Gastroesophageal sphincter (tissue), 4 donors: ENCODE results near the gene RIPOR3. TPM values are rescaled to one million over a fixed set of nuclear protein-coding genes. Genes with fewer than 3 reads are reported as not detected.

ENCODE experiments used
- ATAC-seq: fragments of 150-250 bp; one replicate; pipeline ENCODE4 v1.9.1; 2016; ENCODE audit warnings: mild to moderate bottlenecking, moderate library complexity
- H3K27ac ChIP-seq, 4 donors: fragments of 200-600 bp; sonication (generic) in 3 of 4; 1 replicate in 3 of 4; 2 replicates in 1 of 4; pipeline ENCODE4 v1.5.1; 2016 to 2019
- H3K27me3 ChIP-seq: fragments of 200-600 bp; sonication (generic); one replicate; pipeline ENCODE4 v1.5.1; 2019
- H3K36me3 ChIP-seq, 2 donors: fragments of 200-600 bp; sonication (generic); one replicate each; pipeline ENCODE4 v1.5.1; 2019; ENCODE audit warnings: control low read depth in 1 of 2
- H3K4me1 ChIP-seq, 3 donors: fragments of 200-600 bp; sonication (generic); 1 replicate in 2 of 3; 2 replicates in 1 of 3; pipeline ENCODE4 v1.5.1; 2016 to 2019; ENCODE audit warnings: control low read depth in 2 of 3
- H3K4me3 ChIP-seq, 2 donors: fragments of 200-600 bp; sonication (generic); one replicate each; pipeline ENCODE4 v1.5.1; 2019; ENCODE audit warnings: mild to moderate bottlenecking in 1 of 2, moderate library complexity in 1 of 2
- H3K9me3 ChIP-seq, 3 donors: fragments of 200-600 bp; sonication (generic); one replicate each; pipeline ENCODE4 v1.5.1; 2017 to 2019; ENCODE audit warnings: control low read depth in 2 of 3
- EP300 ChIP-seq: sonication (generic); formaldehyde crosslinking; IDR thresholded peaks from one replicate; pipeline ENCODE4 v1.6.1; 2017; ENCODE audit warnings: antibody characterized with exemption, mild to moderate bottlenecking
- POLR2A ChIP-seq, 2 donors: fragments of 450-650 bp; IDR thresholded peaks; one replicate each; pipeline ENCODE4 v1.6.1; 2017; ENCODE audit warnings: antibody characterized with exemption in 2 of 2, mild to moderate bottlenecking in 2 of 2, moderate library complexity in 1 of 2
- POLR2AphosphoS5 ChIP-seq: sonication (generic); formaldehyde crosslinking; IDR thresholded peaks from one replicate; pipeline ENCODE4 v1.6.1; 2017; ENCODE audit warnings: antibody characterized with exemption
- WGBS, 2 donors: methylation state at CpG; one replicate each; pipeline ENCODE4 v1.1.5; 2018; ENCODE audit warnings: low coverage in 1 of 2; 5-methylcytosine and 5-hydroxymethylcytosine counted together
- total RNA-seq, 4 donors: library from RNA; depleted of rRNA; stranded (reverse); fragments of >200 nt; gene quantifications; one replicate each; pipeline ENCODE4 v1.1.0, GENCODE V29; 2016
- TF ChIP-seq, protein P1 (sequence below), 4 experiments: fragments of 200-600 bp in 2 of 4; fragments of 450-650 bp in 2 of 4; sonication (generic) in 1 of 4; IDR thresholded peaks; one replicate each; pipeline ENCODE4 v1.5.1; 2017 to 2019; ENCODE audit warnings: antibody characterized with exemption in 4 of 4, mild to moderate bottlenecking in 2 of 4, moderate library complexity in 2 of 4

The RIPOR3 gene
- total RNA-seq, 4 donors from 2014 or later = 8.2 to 24.1 (median 12.9) TPM

DNA sequence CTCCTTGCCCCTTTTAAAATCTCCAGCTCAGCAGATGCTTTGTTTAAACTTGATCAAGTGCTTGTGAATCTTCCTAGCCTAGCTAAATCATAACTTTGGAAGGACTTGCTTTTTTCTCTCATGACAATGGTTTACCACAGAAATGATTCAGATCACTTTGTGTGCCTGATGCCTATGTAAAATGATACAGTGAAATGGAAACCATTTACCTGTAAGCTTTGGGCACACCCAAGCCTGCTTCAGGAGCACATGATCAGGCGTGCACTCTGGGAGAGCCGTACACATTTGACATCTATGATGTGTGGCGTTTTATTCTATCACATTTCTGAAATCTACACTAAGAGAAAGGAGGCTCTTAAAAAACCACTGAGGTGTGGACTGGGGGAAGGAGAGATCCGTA is 140.1 kb downstream of the RIPOR3 start:
- Histone ChIP-seq H3K27ac (no peak overlapping the region), H3K27me3 (no peaks in the 10 kb centered on the region), H3K9me3 (no peaks in the 10 kb centered on the region), H3K4me1 (peaks cover 0 to 42% (median 0%) of the 10 kb centered on the region in 3 donors), H3K36me3 (peaks cover 0 to 11% of the 10 kb centered on the region in 2 donors), H3K4me3 (no peak overlapping the region)
- TF ChIP-seq EP300 = no peak
- TF ChIP-seq, protein P1, sequence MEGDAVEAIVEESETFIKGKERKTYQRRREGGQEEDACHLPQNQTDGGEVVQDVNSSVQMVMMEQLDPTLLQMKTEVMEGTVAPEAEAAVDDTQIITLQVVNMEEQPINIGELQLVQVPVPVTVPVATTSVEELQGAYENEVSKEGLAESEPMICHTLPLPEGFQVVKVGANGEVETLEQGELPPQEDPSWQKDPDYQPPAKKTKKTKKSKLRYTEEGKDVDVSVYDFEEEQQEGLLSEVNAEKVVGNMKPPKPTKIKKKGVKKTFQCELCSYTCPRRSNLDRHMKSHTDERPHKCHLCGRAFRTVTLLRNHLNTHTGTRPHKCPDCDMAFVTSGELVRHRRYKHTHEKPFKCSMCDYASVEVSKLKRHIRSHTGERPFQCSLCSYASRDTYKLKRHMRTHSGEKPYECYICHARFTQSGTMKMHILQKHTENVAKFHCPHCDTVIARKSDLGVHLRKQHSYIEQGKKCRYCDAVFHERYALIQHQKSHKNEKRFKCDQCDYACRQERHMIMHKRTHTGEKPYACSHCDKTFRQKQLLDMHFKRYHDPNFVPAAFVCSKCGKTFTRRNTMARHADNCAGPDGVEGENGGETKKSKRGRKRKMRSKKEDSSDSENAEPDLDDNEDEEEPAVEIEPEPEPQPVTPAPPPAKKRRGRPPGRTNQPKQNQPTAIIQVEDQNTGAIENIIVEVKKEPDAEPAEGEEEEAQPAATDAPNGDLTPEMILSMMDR (IDR thresholded peaks at IDR 0.05) = no peak
- TF ChIP-seq POLR2A (IDR thresholded peaks at IDR 0.05) = no peak
- TF ChIP-seq POLR2AphosphoS5 = no peak
- no peak for ATAC-seq
- 86 to 97% methylated on average over 4 of the region's 4 CpGs for WGBS, 2 donors

DNA sequence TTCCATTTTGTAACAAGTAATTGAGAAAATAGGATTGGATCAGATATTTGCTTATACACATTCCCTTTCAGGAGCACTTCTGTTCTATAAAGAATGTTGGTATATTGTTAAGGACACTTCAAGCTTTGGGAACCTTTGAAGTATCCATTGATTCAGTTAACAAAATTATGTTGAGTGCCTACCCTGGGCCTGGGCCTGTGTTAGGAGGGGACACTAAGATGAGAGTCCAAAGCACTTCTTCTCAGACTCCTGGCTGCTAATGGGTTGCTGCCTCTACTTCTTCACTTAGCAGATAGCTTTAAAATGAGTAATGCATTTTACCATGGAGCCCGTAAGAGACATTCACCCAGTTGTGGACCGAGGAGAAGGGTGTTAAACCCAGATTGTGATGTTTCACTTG is 140.8 kb downstream of the RIPOR3 start:
- TF ChIP-seq EP300 (no peak), POLR2AphosphoS5 (no peak), POLR2A (IDR thresholded peaks at IDR 0.05) (no peak)
- TF ChIP-seq, protein P1 (IDR thresholded peaks at IDR 0.05) = no peak
- Histone ChIP-seq H3K27ac (no peak overlapping the region), H3K4me3 (no peak overlapping the region), H3K4me1 (peaks cover 0 to 50% (median 0%) of the 10 kb centered on the region in 3 donors), H3K9me3 (no peaks in the 10 kb centered on the region), H3K27me3 (no peaks in the 10 kb centered on the region), H3K36me3 (peaks cover 0 to 11% of the 10 kb centered on the region in 2 donors)
- 48 to 72% methylated on average over 2 of the region's 2 CpGs for WGBS, 2 donors
- ATAC-seq = no peak

- TF ChIP-seq, protein P1 (IDR thresholded peaks at IDR 0.05) = no peak
- TF ChIP-seq EP300 = no peak
- TF ChIP-seq POLR2A (IDR thresholded peaks at IDR 0.05) = no peak
- no peak for TF ChIP-seq POLR2AphosphoS5
- 87% methylated on average over 5 of the region's 5 CpGs; no CpG with 5 or more reads in 1 of the 2 donors for WGBS, 2 donors
- H3K4me1 ChIP-seq = peaks cover 0 to 60% (median 0%) of the 10 kb centered on the region in 3 donors
These were observed 142.9 kb downstream of the RIPOR3 start for GRCh38 chr20:50548396-50548795.

GRCh38 chr20:50547964-50548363 is 143.4 kb downstream of the RIPOR3 start:
- TF ChIP-seq POLR2AphosphoS5 (no peak), EP300 (no peak), POLR2A (IDR thresholded peaks at IDR 0.05) (no peak)
- TF ChIP-seq, protein P1 (IDR thresholded peaks at IDR 0.05) = no peak
- H3K36me3 ChIP-seq = peaks cover 0 to 11% of the 10 kb centered on the region in 2 donors
- WGBS, 2 donors = 72 to 74% methylated on average over 4 to 6 of the region's 6 CpGs
- H3K27ac ChIP-seq = no peak overlapping the region
- H3K27me3 ChIP-seq = no peaks in the 10 kb centered on the region
- no peaks in the 10 kb centered on the region for H3K9me3 ChIP-seq
- no peak for ATAC-seq
- H3K4me1 ChIP-seq = peaks cover 0 to 65% (median 0%) of the 10 kb centered on the region in 3 donors
- H3K4me3 ChIP-seq = no peak overlapping the region

More at GRCh38 chr20:50548396-50548795, 142.9 kb downstream of the RIPOR3 start:
- Histone ChIP-seq H3K36me3 (peaks cover 0 to 11% of the 10 kb centered on the region in 2 donors), H3K27ac (no peak overlapping the region), H3K27me3 (no peaks in the 10 kb centered on the region), H3K4me3 (no peak overlapping the region), H3K9me3 (no peaks in the 10 kb centered on the region)
- no peak for ATAC-seq

DNA sequence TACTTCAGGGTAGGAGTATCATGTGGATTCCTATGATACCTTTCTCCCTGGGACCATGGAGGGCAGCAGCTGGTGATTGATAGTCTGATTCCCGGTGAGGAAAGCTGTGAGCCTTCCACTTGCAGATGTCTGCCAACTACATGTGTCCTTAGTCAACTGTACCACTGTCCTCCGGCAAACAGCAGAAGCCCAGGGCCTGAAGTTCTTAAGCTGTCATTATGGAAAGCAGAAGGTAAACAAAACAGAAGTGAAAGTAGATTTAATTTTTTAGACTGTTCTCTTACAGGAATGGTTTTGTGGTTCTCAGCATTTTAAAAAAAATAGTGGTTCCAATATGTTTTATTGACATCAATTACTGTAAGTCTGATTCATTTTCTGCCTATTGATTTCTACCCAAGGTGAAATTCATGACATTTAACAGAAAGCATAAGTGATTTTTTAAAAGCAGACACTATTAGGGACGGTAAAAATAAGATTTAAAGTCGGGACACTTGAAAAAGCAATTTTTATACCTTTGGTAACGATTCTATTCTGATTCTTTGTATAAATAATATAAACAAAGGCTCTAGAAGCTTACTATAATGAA is 144.5 kb downstream of the RIPOR3 start:
- no peaks in the 10 kb centered on the region for H3K27me3 ChIP-seq
- peak overlapping the region in 1 of 4 donors; percentile 13 for H3K27ac ChIP-seq
- no peak overlapping the region for H3K4me3 ChIP-seq
- no peak for ATAC-seq
- TF ChIP-seq EP300 (no peak), POLR2A (IDR thresholded peaks at IDR 0.05) (no peak), POLR2AphosphoS5 (no peak)
- TF ChIP-seq, protein P1 (IDR thresholded peaks at IDR 0.05) = no peak
- peaks cover 0 to 11% of the 10 kb centered on the region in 2 donors for H3K36me3 ChIP-seq
- H3K9me3 ChIP-seq = no peaks in the 10 kb centered on the region
- H3K4me1 ChIP-seq = peaks cover 0 to 70% (median 0%) of the 10 kb centered on the region in 3 donors
- WGBS, 2 donors = 46 to 54% methylated on average over 5 of the region's 5 CpGs
